ENCODE measurements around the gene TMEM114.

TMEM114 gene

GRCh38 chr16:8611122-8611521, 20.8 kb upstream of the TMEM114 start:
- DNase-seq (ENCODE audit: low spot score): no peak

GRCh38 chr16:8607214-8607613, 16.9 kb upstream of the TMEM114 start:
- DNase-seq (ENCODE audit: low spot score): no peak

DNA sequence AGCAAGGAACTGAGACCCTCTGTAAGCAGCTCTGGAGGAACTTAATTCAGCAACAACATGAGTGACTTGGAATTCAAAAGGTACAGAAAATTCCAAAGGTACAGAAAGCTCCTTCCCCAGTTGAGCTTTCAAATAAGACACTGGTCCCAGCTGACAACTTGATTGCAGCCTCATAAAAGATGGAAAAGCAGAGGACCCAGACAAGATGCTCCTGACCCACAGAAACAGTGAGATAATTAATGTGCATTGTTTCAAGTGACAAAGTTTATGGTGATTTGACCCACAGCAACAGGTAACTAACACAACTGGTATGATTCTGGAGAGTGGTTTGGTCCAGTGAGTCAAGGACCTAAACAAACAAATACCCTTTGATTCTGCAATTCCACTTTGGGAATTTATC, 15.2 kb upstream of the TMEM114 start:
- no peak for DNase-seq (ENCODE audit: low spot score)

DNA sequence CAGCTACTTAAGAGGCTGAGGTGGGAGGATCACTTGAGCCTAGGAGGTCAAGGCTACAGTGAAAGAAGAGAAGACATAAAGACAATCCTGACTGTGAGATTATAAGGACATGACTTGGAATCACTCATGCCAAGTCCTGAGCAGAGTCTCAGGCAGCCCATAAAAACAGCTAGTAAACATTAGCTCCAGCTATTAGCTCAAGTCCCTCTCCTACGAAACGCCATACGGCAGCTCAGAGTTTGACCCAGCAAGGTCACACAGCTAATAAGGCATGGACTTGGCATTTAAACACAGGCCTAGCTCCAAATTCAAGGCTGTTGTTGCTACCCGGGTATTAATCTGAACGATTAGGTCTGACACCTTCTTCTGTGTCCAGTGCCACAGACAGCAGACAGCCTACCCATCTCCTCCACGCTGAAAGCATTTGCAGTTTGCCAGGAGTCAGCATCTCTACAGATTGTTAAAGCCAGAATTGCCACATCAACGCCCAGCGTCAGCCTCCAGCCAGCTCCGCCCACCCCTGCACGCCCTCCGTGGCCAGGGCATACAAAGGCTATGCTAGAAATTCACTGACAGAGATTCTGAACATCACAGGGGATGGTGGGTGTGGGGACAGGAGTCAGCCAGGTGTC, 9.9 kb upstream of the TMEM114 start:
- no peak for DNase-seq (ENCODE audit: low spot score)

DNA sequence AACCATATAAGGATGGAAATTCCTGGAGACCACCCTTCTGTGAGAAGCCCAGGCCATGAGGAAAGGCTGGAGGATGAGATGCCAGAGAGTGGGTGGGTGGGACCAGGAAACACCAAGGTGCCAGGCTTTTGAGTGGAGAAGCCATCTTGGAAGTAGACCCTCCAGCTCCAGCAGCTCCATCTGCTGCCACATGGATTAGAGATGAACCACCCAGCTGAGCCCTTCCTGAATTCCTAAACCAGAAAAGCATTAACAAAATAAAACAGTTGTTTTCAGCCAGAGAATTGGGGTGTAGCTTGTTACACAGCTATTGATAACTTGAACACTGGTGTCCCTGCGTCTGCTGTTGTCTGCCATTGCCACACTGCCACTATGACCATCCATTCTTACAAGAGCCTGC, 6.3 kb upstream of the TMEM114 start:
- no peak for DNase-seq (ENCODE audit: low spot score)

GRCh38 chr16:8595783-8596182, 5.5 kb upstream of the TMEM114 start:
- no peak for DNase-seq (ENCODE audit: low spot score)

GRCh38 chr16:8594149-8594666, 3.9 kb upstream of the TMEM114 start:
- no peak for DNase-seq (ENCODE audit: low spot score)

DNA sequence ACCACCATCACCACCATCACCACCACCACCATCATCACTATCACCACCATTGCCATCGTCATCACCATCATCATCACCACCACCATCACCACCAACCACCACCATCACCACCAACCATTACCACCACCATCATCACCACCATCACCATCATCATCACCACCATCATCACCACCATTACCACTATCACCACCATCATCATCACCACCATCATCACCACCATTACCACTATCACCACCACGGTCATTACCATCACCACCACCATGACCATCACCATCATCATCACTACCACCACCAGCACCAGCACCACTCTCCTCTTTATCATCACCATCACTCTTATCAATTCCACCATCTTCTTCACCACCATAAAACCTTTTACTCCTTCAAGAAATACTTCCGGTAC, 1.1 kb upstream of the TMEM114 start:
- DNase-seq (ENCODE audit: low spot score): no peak

- no peak for DNase-seq (ENCODE audit: low spot score)
These were observed 500 bp upstream of the TMEM114 start for GRCh38 chr16:8590811-8591210.

DNA sequence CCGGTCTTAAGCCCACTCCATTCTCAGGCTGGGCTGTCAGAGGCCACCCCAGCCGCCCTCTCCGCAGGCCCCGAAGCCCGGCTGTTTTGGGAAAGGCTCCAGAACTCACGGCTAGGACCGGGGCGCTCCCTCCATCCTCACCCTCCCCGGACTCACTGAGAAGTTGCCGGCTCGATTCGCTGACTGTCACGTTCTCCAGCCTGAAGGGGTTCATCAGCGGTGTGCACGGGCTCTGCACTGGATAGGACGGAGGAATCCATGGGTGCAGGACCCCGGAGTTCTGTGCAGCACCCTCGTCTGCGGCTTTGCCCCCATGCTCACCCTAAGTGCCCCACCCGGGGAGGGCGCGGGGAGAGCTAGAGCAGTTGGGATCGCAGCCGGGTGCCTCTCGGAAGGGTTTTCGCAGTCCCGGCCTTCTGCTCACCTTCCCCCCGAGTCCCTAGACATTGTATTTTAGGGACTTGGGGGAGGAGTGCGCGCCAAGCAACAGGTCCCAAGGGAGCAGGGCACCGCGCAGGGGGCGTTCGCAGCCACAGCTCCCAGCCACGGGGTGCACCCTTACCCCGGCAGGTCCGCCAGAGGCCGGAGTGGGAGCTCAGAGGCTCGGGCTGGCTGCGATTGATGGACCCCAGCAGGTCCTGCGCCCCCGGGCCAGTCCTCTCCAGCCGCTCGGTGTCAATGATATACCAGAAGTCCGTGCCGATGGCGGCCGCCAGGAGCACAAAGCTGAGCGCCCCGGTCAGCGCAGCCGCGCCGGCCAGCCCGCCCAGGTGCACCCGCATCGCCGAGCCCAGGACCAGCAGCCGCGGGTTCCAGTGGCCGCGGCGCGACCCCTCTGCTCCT, 1.0 kb downstream of the TMEM114 start:
- DNase-seq (ENCODE audit: low spot score): no peak

DNA sequence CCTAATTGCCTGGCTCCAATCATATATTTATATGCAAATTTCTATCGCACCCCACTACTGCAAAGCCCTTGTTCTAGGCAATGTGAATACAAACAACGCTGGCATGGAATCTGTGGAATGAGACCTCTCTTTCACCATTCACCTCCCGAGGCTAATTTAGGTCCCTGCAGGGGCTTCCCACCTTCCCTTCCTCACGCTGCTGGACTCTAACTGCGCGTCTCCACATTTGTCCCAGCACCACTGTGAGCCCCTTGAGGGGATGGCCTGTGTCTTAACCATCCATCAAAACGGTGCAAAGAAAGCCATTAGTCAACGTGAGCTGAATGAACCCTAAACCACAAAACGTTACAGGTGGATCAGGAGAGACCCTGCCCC, 1.6 kb downstream of the TMEM114 start:
- DNase-seq (ENCODE audit: low spot score): no peak

DNA sequence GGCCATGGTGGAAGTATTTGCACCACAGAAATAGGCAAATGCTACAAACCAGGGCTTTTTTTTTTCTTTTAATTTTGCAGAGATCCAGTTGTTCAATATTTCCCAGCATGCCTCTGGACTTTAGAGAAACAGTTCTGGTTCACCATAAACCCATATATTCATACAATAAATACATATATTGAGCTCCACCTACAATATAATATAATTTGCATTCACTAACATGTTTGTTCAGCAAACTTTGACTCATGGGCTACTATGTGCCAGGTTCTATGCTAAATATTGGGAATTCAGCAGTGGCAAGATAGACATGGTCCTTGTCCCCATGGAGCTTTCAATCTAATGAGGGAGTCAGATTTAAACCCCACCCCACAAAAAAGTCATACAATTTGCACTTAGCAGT, 3.2 kb downstream of the TMEM114 start:
- no peak for DNase-seq (ENCODE audit: low spot score)

GRCh38 chr16:8585857-8586256, 4.5 kb downstream of the TMEM114 start:
- DNase-seq (ENCODE audit: low spot score): no peak

DNA sequence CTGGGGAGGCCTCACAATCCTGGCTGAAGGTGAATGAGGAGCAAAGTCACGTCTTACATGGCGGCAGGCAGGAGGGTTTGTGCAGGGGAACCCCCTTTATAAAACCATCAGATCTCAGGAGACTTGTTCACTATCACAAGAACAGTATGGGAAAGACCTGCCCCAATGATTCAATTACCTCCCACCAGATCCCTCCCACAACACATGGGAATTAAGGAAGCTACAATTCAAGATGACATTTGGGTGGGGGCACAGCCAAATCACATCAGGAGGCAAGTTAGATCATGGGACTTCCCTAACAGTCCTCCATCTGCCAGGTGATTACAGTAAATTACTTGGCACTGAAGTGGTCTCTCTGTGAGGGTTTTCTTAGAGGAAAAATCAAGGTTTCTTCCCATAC, 5.3 kb downstream of the TMEM114 start:
- no peak for DNase-seq (ENCODE audit: low spot score)

- DNase-seq (ENCODE audit: low spot score): no peak
These were observed 6.6 kb downstream of the TMEM114 start for GRCh38 chr16:8583732-8584131.

DNA sequence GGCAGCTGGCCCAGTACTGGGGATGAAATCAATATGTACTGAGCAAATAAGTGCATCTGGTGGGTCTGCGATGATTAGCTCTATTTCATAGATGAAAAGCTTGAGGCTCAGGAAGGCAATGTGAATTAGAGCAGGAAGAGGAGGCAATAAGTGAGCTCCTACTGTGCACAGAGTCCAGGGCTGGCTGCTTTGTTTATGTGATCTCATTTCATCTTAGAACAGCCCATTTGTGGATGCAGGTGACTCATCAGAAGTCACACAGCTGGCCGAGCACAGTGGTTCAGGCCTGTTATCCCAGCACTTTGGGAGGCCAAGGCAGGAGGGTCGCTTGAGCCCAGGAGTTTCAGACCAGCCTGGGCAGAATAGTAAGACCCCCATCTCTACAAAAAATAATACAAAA, 7.1 kb downstream of the TMEM114 start:
- DNase-seq (ENCODE audit: low spot score): no peak

DNA sequence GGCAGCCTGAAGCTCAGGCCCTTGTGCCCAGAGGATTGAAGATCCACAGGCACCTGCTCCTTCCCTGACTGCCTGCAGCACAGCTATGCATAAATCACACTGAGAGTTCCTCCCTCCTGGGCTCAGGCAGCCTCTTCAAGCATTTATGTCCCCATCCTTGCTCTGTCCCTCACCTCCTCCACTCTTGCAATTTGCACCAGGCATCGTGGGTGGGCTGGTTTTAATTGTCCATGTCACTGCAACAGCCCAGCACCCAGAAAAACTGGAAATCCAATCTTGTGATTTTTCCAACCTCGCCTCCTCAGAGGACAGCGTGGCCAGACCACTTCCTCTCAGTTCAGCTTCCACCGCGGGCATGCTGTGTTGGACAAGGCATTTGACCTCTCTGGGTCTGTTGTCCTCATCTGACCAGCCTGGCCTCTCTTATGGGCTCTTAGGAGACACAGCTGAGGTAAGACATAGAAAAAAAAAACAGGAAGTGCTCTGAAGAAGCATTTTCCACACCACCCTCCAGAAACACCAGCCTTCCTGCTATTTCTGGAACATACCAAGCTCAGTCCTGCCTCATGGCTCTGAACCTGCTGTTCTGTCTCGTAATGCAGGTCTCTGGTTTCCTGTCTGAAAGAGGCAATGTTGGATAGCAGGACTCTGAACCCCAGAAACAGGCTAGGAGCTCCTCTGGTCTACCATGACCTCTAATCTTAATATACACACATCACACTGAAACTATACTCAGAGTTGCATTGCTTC, 8.3 kb downstream of the TMEM114 start:
- DNase-seq (ENCODE audit: low spot score): no peak

- no peak for DNase-seq (ENCODE audit: low spot score)
These were observed 10.8 kb downstream of the TMEM114 start for GRCh38 chr16:8579559-8579958.

- DNase-seq (ENCODE audit: low spot score): no peak
These were observed 12.5 kb downstream of the TMEM114 start for GRCh38 chr16:8577678-8578304.

DNA sequence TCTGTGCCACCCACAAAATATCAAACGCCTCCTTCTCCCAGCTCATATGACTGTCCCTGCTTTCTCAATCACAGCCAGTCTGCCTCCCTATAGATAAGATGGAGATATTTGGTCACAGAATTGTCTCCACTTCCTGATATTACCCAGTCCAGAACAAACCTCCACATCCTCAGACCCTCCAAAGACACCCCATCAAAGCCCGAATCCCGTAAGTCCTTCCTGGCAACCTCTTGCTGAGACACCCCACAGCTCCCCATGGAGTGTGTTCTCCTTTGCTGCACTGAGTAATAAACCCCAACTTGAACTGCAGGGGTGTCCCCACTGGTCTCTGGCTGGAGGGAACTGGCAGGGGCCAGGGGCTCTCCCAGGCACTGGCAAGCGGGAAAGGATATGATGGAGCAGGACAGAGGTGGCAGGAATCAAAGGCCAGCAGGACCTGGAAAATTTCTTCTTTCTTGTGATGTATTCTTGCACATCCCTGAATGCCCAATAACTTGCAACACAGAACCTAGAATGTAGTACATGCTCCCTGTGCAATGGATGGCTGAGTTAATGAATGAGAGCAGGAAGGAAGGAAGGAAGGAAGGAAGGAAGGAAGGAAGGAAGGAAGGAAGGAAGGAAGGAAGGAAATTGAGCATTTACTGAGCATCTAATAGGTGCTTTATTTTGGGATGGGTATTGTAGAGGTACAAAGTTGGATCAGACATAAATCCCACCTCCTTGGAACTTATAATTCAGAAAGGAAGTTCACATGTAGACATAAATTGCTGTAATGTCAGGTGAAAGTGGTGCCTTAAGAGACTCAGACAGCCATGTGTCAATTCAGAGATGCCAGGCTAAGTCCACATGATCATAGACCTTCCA, 13.9 kb downstream of the TMEM114 start:
- DNase-seq (ENCODE audit: low spot score): no peak

GRCh38 chr16:8575399-8575798, 14.9 kb downstream of the TMEM114 start:
- DNase-seq (ENCODE audit: low spot score): no peak

Measured in left forelimb (tissue), 1 donor.